IPS-15b (cell line): ENCODE data around the gene SEZ6.
A peak's percentile ranks its signal among the peaks of the same experiment; 100 is the strongest.

Experiments used
- H3K27me3 ChIP-seq: one replicate; pipeline ENCODE4 v1.6.1; 2013; ENCODE audit warnings: low read length; ENCODE audit not compliant: control insufficient read depth, insufficient read depth
- H3K36me3 ChIP-seq: one replicate; pipeline ENCODE4 v1.6.1; 2013; ENCODE audit warnings: low read length; ENCODE audit not compliant: control insufficient read depth, insufficient read depth
- H3K4me1 ChIP-seq: one replicate; pipeline ENCODE4 v1.6.1; 2013; ENCODE audit warnings: mild to moderate bottlenecking, low read length; ENCODE audit not compliant: control insufficient read depth, insufficient read depth
- H3K4me3 ChIP-seq: one replicate; pipeline ENCODE4 v1.5.1; 2013; ENCODE audit warnings: low read depth, low read length
- H3K9ac ChIP-seq: one replicate; pipeline ENCODE4 v1.6.1; 2013; ENCODE audit warnings: low read depth, mild to moderate bottlenecking, low read length
- H3K9me3 ChIP-seq: one replicate; pipeline ENCODE4 v1.6.1; 2013; ENCODE audit warnings: mild to moderate bottlenecking, low read length; ENCODE audit not compliant: control insufficient read depth, insufficient read depth

SEZ6 gene

DNA sequence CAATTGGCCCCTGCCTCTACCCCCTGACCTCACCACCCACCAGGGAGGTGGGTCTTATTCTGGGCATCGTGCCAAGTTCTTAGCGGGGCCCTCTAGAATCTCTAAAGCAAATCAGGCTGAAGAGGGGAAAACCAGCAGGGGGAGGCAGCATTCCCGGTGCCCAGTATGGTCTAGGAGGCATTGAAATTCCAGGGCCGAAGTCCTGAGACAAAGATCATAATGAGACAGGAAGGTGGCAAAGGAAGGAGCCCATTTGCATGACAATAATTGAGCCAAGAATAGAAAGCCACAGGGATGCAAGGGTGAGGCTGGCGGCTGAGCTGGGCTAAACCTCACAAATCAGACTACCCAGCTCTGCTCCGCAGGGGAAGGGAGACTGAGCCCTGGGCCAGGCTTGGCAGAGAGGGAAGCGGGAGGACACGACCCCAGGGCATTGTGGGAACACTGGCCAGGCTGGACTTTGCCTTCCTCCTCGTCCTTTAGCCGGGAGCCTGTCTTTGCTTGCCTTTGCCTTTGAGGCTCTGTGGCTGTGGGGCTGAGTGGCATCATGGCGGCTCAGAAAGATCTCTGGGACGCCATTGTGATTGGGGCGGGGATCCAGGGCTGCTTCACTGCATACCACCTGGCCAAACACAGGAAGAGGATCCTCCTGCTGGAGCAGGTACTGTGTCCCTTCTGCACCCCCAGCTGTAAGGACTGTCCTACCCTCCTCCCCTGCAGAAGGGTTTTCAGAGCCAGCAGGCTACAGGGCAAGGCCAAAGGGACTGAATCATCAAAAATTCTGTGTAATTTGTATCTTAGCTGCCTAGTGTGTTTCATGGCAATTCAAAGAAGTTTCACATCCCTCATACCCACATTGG lies 37.1 kb upstream of the SEZ6 start, which contains the start of gene PIPOX:
Gene PIPOX (plus strand): TSS at position 463 of the 860 bp plus-strand sequence. CDS start 85 bp downstream, at position 548.
- Histone ChIP-seq H3K4me3 (peak within 1 kb of the TSS; percentile 36), H3K9me3 (no peaks in the 10 kb centered on the region), H3K9ac (peak within 1 kb of the TSS; percentile 76), H3K4me1 (peaks cover 32% of the 10 kb centered on the region), H3K36me3 (no peaks in the 10 kb centered on the region), H3K27me3 (no peaks in the 10 kb centered on the region)

DNA sequence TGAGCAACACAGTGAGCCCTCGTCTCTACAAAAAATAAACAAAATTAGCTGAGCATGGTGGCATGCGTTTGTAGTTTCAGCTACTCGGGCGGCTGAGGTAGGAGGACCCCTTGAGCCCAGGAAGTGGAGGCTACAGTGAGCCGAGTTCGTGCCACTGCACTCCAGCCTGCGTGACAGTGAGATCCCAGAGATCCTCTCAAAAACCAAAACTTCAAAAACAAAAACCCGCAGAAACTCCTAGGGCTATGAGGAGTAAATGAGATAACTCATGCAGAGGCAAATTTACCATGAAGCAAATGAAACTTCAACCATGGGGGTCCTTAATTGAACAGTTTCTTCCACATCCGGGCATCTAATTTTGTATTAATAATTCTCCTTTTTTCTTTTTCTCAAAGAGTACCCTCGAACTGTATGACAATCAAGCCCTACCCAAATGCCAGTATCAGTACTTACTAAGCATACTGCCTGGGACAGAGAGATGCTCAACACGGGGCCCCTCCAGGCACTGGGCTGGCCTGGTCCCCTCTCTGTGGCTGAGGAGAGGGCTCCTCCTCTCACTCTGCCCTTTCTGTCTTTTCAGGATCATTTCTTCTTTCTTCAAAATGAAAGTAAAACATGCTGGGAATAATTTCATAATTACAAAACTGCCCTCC lies 36.3 kb upstream of the SEZ6 start:
- Histone ChIP-seq H3K4me3 (no peak overlapping the region), H3K9ac (no peak overlapping the region), H3K36me3 (no peaks in the 10 kb centered on the region), H3K9me3 (no peaks in the 10 kb centered on the region), H3K4me1 (peaks cover 32% of the 10 kb centered on the region), H3K27me3 (no peaks in the 10 kb centered on the region)

DNA sequence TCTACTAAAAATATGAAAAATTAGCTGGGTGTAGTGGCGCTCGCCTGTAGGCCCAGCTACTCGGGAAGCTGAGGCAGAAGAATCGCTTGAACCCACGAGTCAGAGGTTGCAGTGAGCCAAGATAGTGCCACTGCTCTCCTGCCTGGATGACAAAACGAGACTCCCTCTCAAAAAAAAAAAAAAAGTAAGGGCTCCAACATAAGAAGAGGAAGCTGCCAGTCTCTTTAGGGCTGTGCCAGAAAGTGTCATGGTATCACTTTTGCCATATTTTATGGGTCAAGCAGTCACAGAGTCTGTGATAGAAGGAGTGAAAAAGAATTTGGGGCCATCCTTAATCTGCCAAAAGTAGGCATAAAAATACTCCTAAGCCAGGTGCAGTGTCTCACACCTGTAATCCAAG lies 35.7 kb upstream of the SEZ6 start:
- Histone ChIP-seq H3K4me1 (peaks cover 37% of the 10 kb centered on the region), H3K9ac (no peak overlapping the region), H3K4me3 (no peak overlapping the region), H3K36me3 (no peaks in the 10 kb centered on the region), H3K9me3 (no peaks in the 10 kb centered on the region), H3K27me3 (no peaks in the 10 kb centered on the region)

DNA sequence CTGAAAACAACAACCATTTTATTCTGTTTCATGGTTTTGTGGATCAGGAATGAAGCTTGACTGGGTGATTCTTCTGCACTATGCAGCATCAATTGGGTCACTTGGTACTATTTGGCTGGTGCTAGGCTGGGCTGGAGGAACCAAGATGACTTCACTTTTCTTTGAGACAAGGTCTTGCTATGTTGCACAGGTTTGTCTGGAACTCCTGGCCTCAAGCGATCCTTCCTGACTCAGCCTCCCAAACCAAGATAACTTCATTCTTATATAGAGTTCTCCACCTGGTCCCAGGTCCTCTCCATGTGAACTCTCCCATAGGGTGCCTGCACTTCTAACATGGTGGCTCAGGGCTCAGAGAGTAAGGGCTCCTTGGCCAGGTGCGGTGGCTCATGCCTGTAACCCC lies 35.3 kb upstream of the SEZ6 start:
- Histone ChIP-seq H3K9ac (no peak overlapping the region), H3K9me3 (no peaks in the 10 kb centered on the region), H3K36me3 (no peaks in the 10 kb centered on the region), H3K4me1 (peaks cover 38% of the 10 kb centered on the region), H3K27me3 (no peaks in the 10 kb centered on the region), H3K4me3 (no peak overlapping the region)

DNA sequence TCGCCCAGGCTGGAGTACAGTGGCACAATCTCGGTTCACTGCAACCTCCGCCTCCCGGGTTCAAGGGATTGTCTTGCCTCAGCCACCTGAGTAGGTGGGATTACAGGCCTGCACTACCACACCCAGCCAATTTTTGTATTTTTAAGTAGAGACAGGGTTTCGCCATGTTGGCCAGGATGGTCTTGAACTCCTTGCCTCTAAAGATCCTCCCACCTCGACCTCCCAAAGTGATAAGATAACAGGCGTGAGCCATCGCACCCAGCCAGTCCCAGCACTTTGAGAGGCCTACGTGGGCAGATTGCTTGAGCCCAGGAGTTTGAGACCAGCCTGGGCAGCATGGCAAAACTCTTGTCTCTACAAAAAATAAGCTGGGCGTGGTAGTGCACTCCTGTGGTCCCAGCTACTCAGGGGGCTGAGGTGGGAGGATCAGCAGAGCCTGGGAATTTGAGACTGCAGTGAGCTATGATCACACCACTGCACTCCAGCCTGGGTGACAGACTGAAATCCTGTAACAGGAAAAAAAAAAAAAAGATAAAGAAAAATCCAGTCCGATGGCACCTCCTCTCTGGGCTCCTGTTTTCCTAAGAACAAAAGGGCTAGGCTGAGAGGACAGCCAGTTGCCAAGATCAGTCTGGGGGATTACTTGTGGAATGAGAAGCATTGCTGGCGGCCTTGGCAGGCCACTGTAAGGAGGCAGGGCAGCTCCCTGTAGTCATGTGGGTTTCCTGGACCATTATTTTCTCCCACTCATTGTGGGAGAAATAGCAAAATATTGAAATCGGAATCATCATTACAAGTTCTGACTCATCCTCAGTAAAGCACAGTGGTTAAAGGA lies 34.1 kb upstream of the SEZ6 start:
- no peaks in the 10 kb centered on the region for H3K9me3 ChIP-seq
- peaks cover 38% of the 10 kb centered on the region for H3K4me1 ChIP-seq
- H3K36me3 ChIP-seq: no peaks in the 10 kb centered on the region
- no peaks in the 10 kb centered on the region for H3K27me3 ChIP-seq
- H3K9ac ChIP-seq: no peak overlapping the region
- H3K4me3 ChIP-seq: no peak overlapping the region

DNA sequence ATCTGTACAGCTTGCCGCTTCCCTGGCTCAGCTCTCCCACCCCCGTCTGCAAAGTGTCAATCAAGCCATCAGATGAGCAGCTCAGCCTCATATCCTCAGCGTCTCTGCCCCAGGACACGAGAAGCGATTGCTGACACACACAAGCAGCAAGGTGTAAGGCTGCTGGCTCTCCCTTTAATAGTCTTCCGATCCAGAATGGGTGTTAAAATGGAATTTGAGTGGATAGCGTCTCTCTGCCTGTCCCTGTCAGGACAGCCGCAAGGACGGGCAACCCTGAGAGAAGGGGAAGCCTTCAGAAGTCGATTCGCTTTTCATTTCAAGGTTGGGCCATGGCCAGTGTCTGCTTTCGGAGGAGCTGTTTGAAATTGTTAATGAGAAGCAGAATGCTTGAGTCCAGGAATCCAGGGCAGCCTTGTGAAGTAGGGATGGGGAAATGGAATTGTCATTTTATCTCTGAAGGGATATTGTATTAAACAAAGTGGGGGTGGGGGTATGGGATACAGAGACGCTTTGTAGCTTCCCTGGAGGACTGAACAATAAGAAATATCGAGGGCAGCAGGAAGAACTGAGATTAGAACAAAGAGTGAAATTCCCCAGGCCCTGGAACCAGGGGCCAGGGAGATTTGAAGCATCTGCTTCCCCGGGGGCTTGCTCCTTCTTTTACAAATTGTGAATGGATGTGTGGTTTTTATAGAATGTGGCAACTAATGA lies 32.4 kb upstream of the SEZ6 start:
- Histone ChIP-seq H3K27me3 (no peaks in the 10 kb centered on the region), H3K9ac (no peak overlapping the region), H3K4me1 (peaks cover 40% of the 10 kb centered on the region), H3K36me3 (no peaks in the 10 kb centered on the region), H3K4me3 (no peak overlapping the region), H3K9me3 (no peaks in the 10 kb centered on the region)

DNA sequence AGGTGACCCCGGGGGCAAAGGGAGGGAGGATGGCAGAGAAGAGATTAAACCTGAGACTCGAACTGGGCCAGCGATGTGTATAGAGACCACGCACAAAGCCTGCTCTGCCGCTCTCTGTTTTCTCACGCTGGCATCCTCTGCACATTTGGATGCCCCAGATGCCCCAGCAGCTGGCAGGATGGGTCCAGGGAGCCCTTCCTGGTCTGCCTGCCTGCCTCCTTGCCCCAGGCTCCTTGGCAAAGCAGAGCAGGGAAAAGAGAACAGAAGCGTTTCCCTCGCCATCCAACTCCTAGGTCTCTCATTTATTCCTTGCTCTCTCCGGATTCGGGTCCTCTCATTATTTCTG lies 31.9 kb upstream of the SEZ6 start:
- Histone ChIP-seq H3K36me3 (no peaks in the 10 kb centered on the region), H3K27me3 (no peaks in the 10 kb centered on the region), H3K9me3 (no peaks in the 10 kb centered on the region), H3K4me1 (peaks cover 41% of the 10 kb centered on the region), H3K4me3 (no peak overlapping the region), H3K9ac (no peak overlapping the region)

DNA sequence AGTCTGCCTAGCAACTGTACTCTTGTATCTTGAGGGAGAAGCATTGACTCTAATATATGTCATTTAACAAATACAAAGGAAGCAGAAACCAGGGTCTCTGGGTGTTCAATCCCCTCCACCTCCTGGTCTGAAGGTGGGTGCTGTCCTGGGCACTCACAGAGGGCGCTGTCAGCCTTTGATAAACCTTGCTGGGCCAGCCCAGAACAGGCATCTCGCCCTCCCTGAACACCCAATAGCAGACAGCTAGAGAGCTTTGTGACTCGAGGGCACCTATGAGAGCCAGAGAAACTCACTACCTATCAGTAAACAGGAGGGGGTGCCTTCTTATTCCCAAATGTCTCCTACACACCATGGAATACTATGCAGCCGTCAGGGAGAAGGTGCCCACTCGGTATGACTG lies 30.8 kb upstream of the SEZ6 start:
- Histone ChIP-seq H3K36me3 (no peaks in the 10 kb centered on the region), H3K4me1 (peaks cover 41% of the 10 kb centered on the region), H3K9ac (no peak overlapping the region), H3K9me3 (no peaks in the 10 kb centered on the region), H3K27me3 (no peaks in the 10 kb centered on the region), H3K4me3 (no peak overlapping the region)

DNA sequence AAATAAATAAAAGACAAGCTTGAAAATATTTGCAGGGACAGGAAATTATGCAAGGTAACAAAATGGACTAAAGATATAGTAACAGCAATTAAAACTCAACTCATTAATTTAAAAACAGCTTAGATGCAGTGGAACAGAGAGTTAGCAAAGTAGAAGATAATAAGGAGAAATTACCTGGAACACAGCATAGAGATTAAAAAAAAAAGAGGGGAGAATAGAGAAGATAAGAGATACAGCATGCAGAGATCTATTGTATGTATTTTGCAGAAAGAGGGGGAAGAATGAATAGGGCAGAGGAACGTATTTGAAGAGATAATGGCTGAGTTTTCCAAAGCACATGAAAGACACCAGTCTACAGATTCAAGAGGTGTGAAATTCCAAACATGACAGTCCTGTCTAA lies 28.7 kb upstream of the SEZ6 start:
- H3K4me3 ChIP-seq: no peak overlapping the region
- H3K27me3 ChIP-seq: no peaks in the 10 kb centered on the region
- no peaks in the 10 kb centered on the region for H3K36me3 ChIP-seq
- H3K9me3 ChIP-seq: no peaks in the 10 kb centered on the region
- peaks cover 44% of the 10 kb centered on the region for H3K4me1 ChIP-seq
- H3K9ac ChIP-seq: no peak overlapping the region

DNA sequence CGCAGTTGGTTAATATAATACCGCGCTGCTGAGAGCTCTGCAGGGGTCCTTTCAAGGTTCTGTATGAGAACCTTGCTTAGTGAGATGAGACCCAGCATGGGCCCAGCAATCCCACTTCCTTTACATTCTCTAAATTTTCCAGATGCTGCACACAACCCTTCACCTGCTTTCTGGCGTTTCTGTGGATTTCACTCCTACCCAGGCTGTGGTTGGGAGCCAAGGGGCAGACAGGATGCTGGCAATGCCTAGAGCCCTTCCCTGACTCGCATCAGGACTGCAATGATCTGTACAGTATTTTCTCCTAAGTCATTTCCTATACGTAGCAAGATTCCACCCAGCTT lies 27.0 kb upstream of the SEZ6 start:
- H3K27me3 ChIP-seq: no peaks in the 10 kb centered on the region
- H3K36me3 ChIP-seq: no peaks in the 10 kb centered on the region
- H3K4me1 ChIP-seq: peaks cover 31% of the 10 kb centered on the region
- peak overlapping the region; percentile 22 for H3K4me3 ChIP-seq
- no peak overlapping the region for H3K9ac ChIP-seq
- no peaks in the 10 kb centered on the region for H3K9me3 ChIP-seq
